HCT116 (cell line): ENCODE data around the gene SPRING1. TPM values are rescaled to one million over a fixed set of nuclear protein-coding genes. Genes with fewer than 3 reads are reported as not detected.

ENCODE experiments used
- ATAC-seq: fragments of 200-7000 bp; cut with Tn5 transposase; 2 replicates; pipeline ENCODE4 v1.9.1; 2020; ENCODE audit warnings: mild to moderate bottlenecking, moderate library complexity
- BruUV-seq: library from RNA; stranded (reverse); fragments of 400-500 nt; replicated peaks from 2 replicates; lab custom pipeline; 2021; lab: Mats Ljungman, UMichigan
- CTCF ChIA-PET: fragments of 300-600 bp; sonication (Branson Sonifier 250); formaldehyde crosslinking; loops from one replicate; lab custom pipeline; 2021; ENCODE audit warnings: antibody characterized with exemption; lab: Charles Lee
- POLR2A ChIA-PET: fragments of 300-600, 350-600 bp; sonication (Branson Sonifier 250); formaldehyde crosslinking; loops from one replicate; lab custom pipeline; 2021; ENCODE audit warnings: antibody characterized with exemption; lab: Charles Lee
- RAD21 ChIA-PET, 2 experiments: fragments of 300-600 bp; sonication (Branson Sonifier 250); formaldehyde crosslinking; loops; one replicate each; lab custom pipeline; 2023; ENCODE audit warnings: low total read pairs in 2 of 2; ENCODE audit not compliant: uncharacterized antibody in 2 of 2, unreplicated experiment in 2 of 2, low non-redundant PET in 1 of 2; lab: Charles Lee
- DNase-seq: peaks from one replicate; pipeline ENCODE4 v3.0.0-alpha.2; 2010; ENCODE audit warnings: low read depth, low spot score
- H2AFZ ChIP-seq: fragments of 200-600 bp; shearing (Covaris generic), sonication (generic); 2 replicates; pipeline ENCODE4 v1.6.1; 2017; ENCODE audit warnings: low read depth, mixed run types, mixed read lengths, antibody characterized with exemption, low read length; ENCODE audit not compliant: poor library complexity, severe bottlenecking
- H3K27ac ChIP-seq: 2 replicates; pipeline ENCODE4 v1.5.1; 2012; ENCODE audit warnings: low read depth, low read length
- H3K27me3 ChIP-seq: fragments of 200-600 bp; sonication (generic); 2 replicates; pipeline ENCODE4 v1.6.1; 2016; ENCODE audit warnings: mixed run types, low read length, mixed read lengths; ENCODE audit not compliant: insufficient read depth
- H3K36me3 ChIP-seq, 2 experiments: fragments of 200-500 bp in 1 of 2; fragments of 200-600 bp in 1 of 2; sonication (Bioruptor generic) in 1 of 2; sonication (generic) in 1 of 2; 2 replicates each; pipeline versions ENCODE4 v1.5.1 to v1.6.1; 2014 to 2016; ENCODE audit warnings: low read length in 2 of 2, inconsistent platforms in 1 of 2, mixed read lengths in 1 of 2, mixed run types in 1 of 2; ENCODE audit not compliant: insufficient read depth in 2 of 2, control insufficient read depth in 1 of 2
- H3K4me1 ChIP-seq, 2 experiments: fragments of 200-600 bp in 1 of 2; sonication (generic) in 1 of 2; 2 replicates each; pipeline versions ENCODE4 v1.5.1 to v1.6.1; 2012 to 2017; ENCODE audit warnings: low read length in 2 of 2, inconsistent platforms in 1 of 2, mild to moderate bottlenecking in 1 of 2, mixed read lengths in 1 of 2, mixed run types in 1 of 2, moderate library complexity in 1 of 2; ENCODE audit not compliant: insufficient read depth in 2 of 2, control insufficient read depth in 1 of 2
- H3K4me2 ChIP-seq: fragments of 200-600 bp; sonication (generic); 2 replicates; pipeline ENCODE4 v1.6.1; 2017; ENCODE audit warnings: mixed run types, low read length, mixed read lengths
- H3K4me3 ChIP-seq, 2 experiments: fragments of 200-600 bp in 1 of 2; sonication (generic) in 1 of 2; replicated peaks in 1 of 2; 2 replicates each; pipeline ENCODE4 v1.5.1; 2011 to 2016; ENCODE audit warnings: low read length in 2 of 2, control low read depth in 1 of 2, low read depth in 1 of 2, mild to moderate bottlenecking in 1 of 2, mixed read lengths in 1 of 2, mixed run types in 1 of 2
- H3K79me2 ChIP-seq: fragments of 200-600 bp; sonication (generic); 2 replicates; pipeline ENCODE4 v1.6.1; 2017; ENCODE audit warnings: mild to moderate bottlenecking, mixed run types, low read length, moderate library complexity, mixed read lengths; ENCODE audit not compliant: insufficient read depth
- H3K9ac ChIP-seq: fragments of 200-600 bp; sonication (generic); 2 replicates; pipeline ENCODE4 v1.6.1; 2016; ENCODE audit warnings: low read length, mixed read lengths
- H3K9me2 ChIP-seq: fragments of 200-600 bp; sonication (generic), shearing (Covaris generic); 2 replicates; pipeline ENCODE4 v1.6.1; 2017; ENCODE audit warnings: mixed run types, mild to moderate bottlenecking, moderate library complexity; ENCODE audit not compliant: insufficient read depth
- H3K9me3 ChIP-seq, 2 experiments: fragments of 200-500 bp in 1 of 2; fragments of 200-600 bp in 1 of 2; sonication (Bioruptor generic) in 1 of 2; sonication (generic) in 1 of 2; 2 replicates each; pipeline ENCODE4 v1.6.1; 2014 to 2017; ENCODE audit warnings: low read length in 2 of 2, mixed read lengths in 2 of 2, inconsistent platforms in 1 of 2, low read depth in 1 of 2, mild to moderate bottlenecking in 1 of 2, mixed run types in 1 of 2, moderate library complexity in 1 of 2; ENCODE audit not compliant: control insufficient read depth in 1 of 2, insufficient read depth in 1 of 2
- H4K20me1 ChIP-seq: fragments of 200-600 bp; sonication (generic), shearing (Covaris generic); 2 replicates; pipeline ENCODE4 v1.6.1; 2017; ENCODE audit warnings: mixed run types, mild to moderate bottlenecking, moderate library complexity; ENCODE audit not compliant: insufficient read depth
- ATF3 ChIP-seq: IDR thresholded peaks from 2 replicates; pipeline ENCODE4 v1.6.1; 2012
- CEBPB ChIP-seq: IDR thresholded peaks from 2 replicates; pipeline ENCODE4 v1.6.1; 2012; ENCODE audit warnings: low read depth
- CTCF ChIP-seq, 3 experiments: fragments of 200-600 bp in 1 of 3; sonication (generic) in 1 of 3; IDR thresholded peaks in 2 of 3; conservative IDR thresholded peaks in 1 of 3; 2 replicates each; pipeline ENCODE4 v1.5.1; 2012 to 2017; ENCODE audit warnings: low read depth in 2 of 3, low read length in 2 of 3, antibody characterized with exemption in 1 of 3, borderline replicate concordance in 1 of 3, control low read depth in 1 of 3, mild to moderate bottlenecking in 1 of 3, mixed read lengths in 1 of 3, mixed run types in 1 of 3, moderate library complexity in 1 of 3; ENCODE audit not compliant: insufficient read depth in 1 of 3
- ELF1 ChIP-seq: IDR thresholded peaks from 2 replicates; pipeline ENCODE4 v1.6.1; 2012; ENCODE audit warnings: low read depth, borderline replicate concordance
- EZH2 ChIP-seq: fragments of 200-600 bp; sonication (generic); IDR thresholded peaks from 2 replicates; pipeline ENCODE4 v1.6.1; 2017; ENCODE audit warnings: antibody characterized with exemption, mixed run types
- EZH2phosphoT487 ChIP-seq: fragments of 200-600 bp; IDR thresholded peaks from 2 replicates; pipeline ENCODE4 v1.6.1; 2018; ENCODE audit warnings: antibody characterized with exemption, borderline replicate concordance
- FOSL1 ChIP-seq: IDR thresholded peaks from 2 replicates; pipeline ENCODE4 v1.6.1; 2012; ENCODE audit warnings: low read depth
- JUND ChIP-seq: IDR thresholded peaks from 2 replicates; pipeline ENCODE4 v1.6.1; 2012
- MAX ChIP-seq: IDR thresholded peaks from 2 replicates; pipeline ENCODE4 v1.6.1; 2012
- POLR2AphosphoS5 ChIP-seq: IDR thresholded peaks from 2 replicates; pipeline ENCODE4 v1.6.1; 2011; ENCODE audit warnings: mild to moderate bottlenecking, low read depth, low read length, moderate library complexity
- RAD21 ChIP-seq: IDR thresholded peaks from 2 replicates; pipeline ENCODE4 v1.6.1; 2012; ENCODE audit warnings: low read depth, mild to moderate bottlenecking
- SIN3A ChIP-seq: IDR thresholded peaks from 2 replicates; pipeline ENCODE4 v1.6.1; 2012; ENCODE audit warnings: low read depth
- SP1 ChIP-seq: IDR thresholded peaks from 2 replicates; pipeline ENCODE4 v1.6.1; 2012; ENCODE audit warnings: low read depth
- SRF ChIP-seq: IDR thresholded peaks from 2 replicates; pipeline ENCODE4 v1.6.1; 2012; ENCODE audit warnings: low read depth
- TCF7L2 ChIP-seq: IDR thresholded peaks from 2 replicates; pipeline ENCODE4 v1.7.0; 2011; ENCODE audit warnings: borderline replicate concordance, inconsistent platforms; ENCODE audit not compliant: insufficient read depth, insufficient read length; ENCODE audit errors: extremely low read depth
- YY1 ChIP-seq: IDR thresholded peaks from 2 replicates; pipeline ENCODE4 v1.6.1; 2011; ENCODE audit warnings: low read length, low read depth, moderate library complexity, mild to moderate bottlenecking; ENCODE audit not compliant: insufficient replicate concordance; ENCODE audit errors: extremely low read depth
- ZBTB33 ChIP-seq: IDR thresholded peaks from 2 replicates; pipeline ENCODE4 v1.6.1; 2011; ENCODE audit warnings: mild to moderate bottlenecking, low read length, moderate library complexity; ENCODE audit not compliant: insufficient replicate concordance; ENCODE audit errors: extremely low read depth
- ZFX ChIP-seq: fragments of 450-650 bp; IDR thresholded peaks from 2 replicates; pipeline ENCODE4 v1.6.1; 2017
- intact Hi-C: fragments of 100-400 bp; cut with micrococcal nuclease; formaldehyde crosslinking; loops from 2 replicates; pipeline ENCODE4 v1.10.0; 2022
- total RNA-seq: library from RNA; stranded (reverse); gene quantifications from one replicate; pipeline ENCODE4 v1.2.1, GENCODE V29; 2021; ENCODE audit not compliant: unreplicated experiment

The SPRING1 gene
- total RNA-seq, 1 experiment from 2014 or later: 28.5 TPM

GRCh38 chr12:116771651-116772050 is 33.8 kb upstream of the SPRING1 start:
- ChIA-PET POLR2A (no interaction called here), CTCF (no interaction called here), RAD21 (no interaction called here)
- TF ChIP-seq YY1: no peak
- TF ChIP-seq SP1: no peak
- no peak for TF ChIP-seq CEBPB
- no peak for TF ChIP-seq TCF7L2
- no peak for TF ChIP-seq SIN3A
- TF ChIP-seq ZFX: no peak
- no peak for TF ChIP-seq FOSL1
- no peak for TF ChIP-seq SRF
- no peak for TF ChIP-seq MAX
- no peak for TF ChIP-seq EZH2phosphoT487
- TF ChIP-seq EZH2: no peak
- TF ChIP-seq CTCF (IDR thresholded peaks at IDR 0.05 in 2 of 3, conservative IDR thresholded peaks at IDR 0.05 in 1 of 3; ENCODE audit: borderline replicate concordance in 1 of 3, insufficient read depth in 1 of 3, low read depth in 2 of 3, low read length in 2 of 3): no peak
- TF ChIP-seq JUND: no peak
- no peak for TF ChIP-seq ATF3
- no peak for TF ChIP-seq RAD21
- TF ChIP-seq POLR2AphosphoS5: no peak
- no peak for TF ChIP-seq ZBTB33
- no peak for TF ChIP-seq ELF1
- Histone ChIP-seq H3K27me3 (no peaks in the 10 kb centered on the region), H3K4me1 (peaks cover 0 to 6% of the 10 kb centered on the region in 2 experiments; a peak in 1 of 4 replicates), H3K4me2 (peak overlapping the region; percentile 12; the same call in 1 of the 2 replicates), H3K36me3 (no peaks in the 10 kb centered on the region; a peak in 1 of 4 replicates), H3K9me2 (no peaks in the 10 kb centered on the region), H4K20me1 (no peaks in the 10 kb centered on the region), H3K79me2 (no peaks in the 10 kb centered on the region), H3K27ac (no peak overlapping the region), H3K9ac (no peak overlapping the region), H3K9me3 (no peaks in the 10 kb centered on the region), H3K4me3 (no peak overlapping the region), H2AFZ (no peak overlapping the region)
- DNase-seq: no peak
- intact Hi-C loops: no loop called here
- no TSS peak for BruUV-seq
- ATAC-seq: no peak
